HCT116 (cell line): ENCODE measurements around the gene RXRA. TPM values are rescaled to one million over a fixed set of nuclear protein-coding genes. Genes with fewer than 3 reads are reported as not detected.

Experiments used
- ATAC-seq: fragments of 200-7000 bp; cut with Tn5 transposase; 2 replicates; pipeline ENCODE4 v1.9.1; 2020; ENCODE audit warnings: mild to moderate bottlenecking, moderate library complexity
- BruUV-seq: library from RNA; stranded (reverse); fragments of 400-500 nt; replicated peaks from 2 replicates; lab custom pipeline; 2021; lab: Mats Ljungman, UMichigan
- CTCF ChIA-PET: fragments of 300-600 bp; sonication (Branson Sonifier 250); formaldehyde crosslinking; loops from one replicate; lab custom pipeline; 2021; ENCODE audit warnings: antibody characterized with exemption; lab: Charles Lee
- POLR2A ChIA-PET: fragments of 300-600, 350-600 bp; sonication (Branson Sonifier 250); formaldehyde crosslinking; loops from one replicate; lab custom pipeline; 2021; ENCODE audit warnings: antibody characterized with exemption; lab: Charles Lee
- RAD21 ChIA-PET, 2 experiments: fragments of 300-600 bp; sonication (Branson Sonifier 250); formaldehyde crosslinking; loops; one replicate each; lab custom pipeline; 2023; ENCODE audit warnings: low total read pairs in 2 of 2; ENCODE audit not compliant: uncharacterized antibody in 2 of 2, unreplicated experiment in 2 of 2, low non-redundant PET in 1 of 2; lab: Charles Lee
- DNase-seq: peaks from one replicate; pipeline ENCODE4 v3.0.0-alpha.2; 2010; ENCODE audit warnings: low read depth, low spot score
- H2AFZ ChIP-seq: fragments of 200-600 bp; shearing (Covaris generic), sonication (generic); 2 replicates; pipeline ENCODE4 v1.6.1; 2017; ENCODE audit warnings: low read depth, mixed run types, mixed read lengths, antibody characterized with exemption, low read length; ENCODE audit not compliant: poor library complexity, severe bottlenecking
- H3K27ac ChIP-seq: 2 replicates; pipeline ENCODE4 v1.5.1; 2012; ENCODE audit warnings: low read depth, low read length
- H3K27me3 ChIP-seq: fragments of 200-600 bp; sonication (generic); 2 replicates; pipeline ENCODE4 v1.6.1; 2016; ENCODE audit warnings: mixed run types, low read length, mixed read lengths; ENCODE audit not compliant: insufficient read depth
- H3K36me3 ChIP-seq, 2 experiments: fragments of 200-500 bp in 1 of 2; fragments of 200-600 bp in 1 of 2; sonication (Bioruptor generic) in 1 of 2; sonication (generic) in 1 of 2; 2 replicates each; pipeline versions ENCODE4 v1.5.1 to v1.6.1; 2014 to 2016; ENCODE audit warnings: low read length in 2 of 2, inconsistent platforms in 1 of 2, mixed read lengths in 1 of 2, mixed run types in 1 of 2; ENCODE audit not compliant: insufficient read depth in 2 of 2, control insufficient read depth in 1 of 2
- H3K4me1 ChIP-seq, 2 experiments: fragments of 200-600 bp in 1 of 2; sonication (generic) in 1 of 2; 2 replicates each; pipeline versions ENCODE4 v1.5.1 to v1.6.1; 2012 to 2017; ENCODE audit warnings: low read length in 2 of 2, inconsistent platforms in 1 of 2, mild to moderate bottlenecking in 1 of 2, mixed read lengths in 1 of 2, mixed run types in 1 of 2, moderate library complexity in 1 of 2; ENCODE audit not compliant: insufficient read depth in 2 of 2, control insufficient read depth in 1 of 2
- H3K4me2 ChIP-seq: fragments of 200-600 bp; sonication (generic); 2 replicates; pipeline ENCODE4 v1.6.1; 2017; ENCODE audit warnings: mixed run types, low read length, mixed read lengths
- H3K4me3 ChIP-seq, 2 experiments: fragments of 200-600 bp in 1 of 2; sonication (generic) in 1 of 2; replicated peaks in 1 of 2; 2 replicates each; pipeline ENCODE4 v1.5.1; 2011 to 2016; ENCODE audit warnings: low read length in 2 of 2, control low read depth in 1 of 2, low read depth in 1 of 2, mild to moderate bottlenecking in 1 of 2, mixed read lengths in 1 of 2, mixed run types in 1 of 2
- H3K79me2 ChIP-seq: fragments of 200-600 bp; sonication (generic); 2 replicates; pipeline ENCODE4 v1.6.1; 2017; ENCODE audit warnings: mild to moderate bottlenecking, mixed run types, low read length, moderate library complexity, mixed read lengths; ENCODE audit not compliant: insufficient read depth
- H3K9ac ChIP-seq: fragments of 200-600 bp; sonication (generic); 2 replicates; pipeline ENCODE4 v1.6.1; 2016; ENCODE audit warnings: low read length, mixed read lengths
- H3K9me2 ChIP-seq: fragments of 200-600 bp; sonication (generic), shearing (Covaris generic); 2 replicates; pipeline ENCODE4 v1.6.1; 2017; ENCODE audit warnings: mixed run types, mild to moderate bottlenecking, moderate library complexity; ENCODE audit not compliant: insufficient read depth
- H3K9me3 ChIP-seq, 2 experiments: fragments of 200-500 bp in 1 of 2; fragments of 200-600 bp in 1 of 2; sonication (Bioruptor generic) in 1 of 2; sonication (generic) in 1 of 2; 2 replicates each; pipeline ENCODE4 v1.6.1; 2014 to 2017; ENCODE audit warnings: low read length in 2 of 2, mixed read lengths in 2 of 2, inconsistent platforms in 1 of 2, low read depth in 1 of 2, mild to moderate bottlenecking in 1 of 2, mixed run types in 1 of 2, moderate library complexity in 1 of 2; ENCODE audit not compliant: control insufficient read depth in 1 of 2, insufficient read depth in 1 of 2
- H4K20me1 ChIP-seq: fragments of 200-600 bp; sonication (generic), shearing (Covaris generic); 2 replicates; pipeline ENCODE4 v1.6.1; 2017; ENCODE audit warnings: mixed run types, mild to moderate bottlenecking, moderate library complexity; ENCODE audit not compliant: insufficient read depth
- CTCF ChIP-seq, 3 experiments: fragments of 200-600 bp in 1 of 3; sonication (generic) in 1 of 3; IDR thresholded peaks in 2 of 3; conservative IDR thresholded peaks in 1 of 3; 2 replicates each; pipeline ENCODE4 v1.5.1; 2012 to 2017; ENCODE audit warnings: low read depth in 2 of 3, low read length in 2 of 3, antibody characterized with exemption in 1 of 3, borderline replicate concordance in 1 of 3, control low read depth in 1 of 3, mild to moderate bottlenecking in 1 of 3, mixed read lengths in 1 of 3, mixed run types in 1 of 3, moderate library complexity in 1 of 3; ENCODE audit not compliant: insufficient read depth in 1 of 3
- EGR1 ChIP-seq: IDR thresholded peaks from 2 replicates; pipeline ENCODE4 v1.6.1; 2012; ENCODE audit warnings: low read depth
- ELF1 ChIP-seq: IDR thresholded peaks from 2 replicates; pipeline ENCODE4 v1.6.1; 2012; ENCODE audit warnings: low read depth, borderline replicate concordance
- EZH2phosphoT487 ChIP-seq: fragments of 200-600 bp; IDR thresholded peaks from 2 replicates; pipeline ENCODE4 v1.6.1; 2018; ENCODE audit warnings: antibody characterized with exemption, borderline replicate concordance
- JUND ChIP-seq: IDR thresholded peaks from 2 replicates; pipeline ENCODE4 v1.6.1; 2012
- POLR2A ChIP-seq: IDR thresholded peaks from 2 replicates; pipeline ENCODE4 v1.7.0; 2011; ENCODE audit warnings: borderline replicate concordance; ENCODE audit not compliant: insufficient read depth, insufficient read length; ENCODE audit errors: extremely low read depth
- POLR2AphosphoS5 ChIP-seq: IDR thresholded peaks from 2 replicates; pipeline ENCODE4 v1.6.1; 2011; ENCODE audit warnings: mild to moderate bottlenecking, low read depth, low read length, moderate library complexity
- RAD21 ChIP-seq: IDR thresholded peaks from 2 replicates; pipeline ENCODE4 v1.6.1; 2012; ENCODE audit warnings: low read depth, mild to moderate bottlenecking
- SP1 ChIP-seq: IDR thresholded peaks from 2 replicates; pipeline ENCODE4 v1.6.1; 2012; ENCODE audit warnings: low read depth
- TCF7L2 ChIP-seq: IDR thresholded peaks from 2 replicates; pipeline ENCODE4 v1.7.0; 2011; ENCODE audit warnings: borderline replicate concordance, inconsistent platforms; ENCODE audit not compliant: insufficient read depth, insufficient read length; ENCODE audit errors: extremely low read depth
- YY1 ChIP-seq: IDR thresholded peaks from 2 replicates; pipeline ENCODE4 v1.6.1; 2011; ENCODE audit warnings: low read length, low read depth, moderate library complexity, mild to moderate bottlenecking; ENCODE audit not compliant: insufficient replicate concordance; ENCODE audit errors: extremely low read depth
- ZFX ChIP-seq: fragments of 450-650 bp; IDR thresholded peaks from 2 replicates; pipeline ENCODE4 v1.6.1; 2017
- intact Hi-C: fragments of 100-400 bp; cut with micrococcal nuclease; formaldehyde crosslinking; loops from 2 replicates; pipeline ENCODE4 v1.10.0; 2022
- total RNA-seq: library from RNA; stranded (reverse); gene quantifications from one replicate; pipeline ENCODE4 v1.2.1, GENCODE V29; 2021; ENCODE audit not compliant: unreplicated experiment
- TF ChIP-seq, protein P1 (sequence below): IDR thresholded peaks from 2 replicates; pipeline ENCODE4 v1.6.1; 2012; ENCODE audit warnings: low read depth
- TF ChIP-seq, protein P2 (sequence below): IDR thresholded peaks from 2 replicates; pipeline ENCODE4 v1.6.1; 2011; ENCODE audit warnings: mild to moderate bottlenecking, low read length, moderate library complexity; ENCODE audit not compliant: insufficient replicate concordance; ENCODE audit errors: extremely low read depth

Gene RXRA
- total RNA-seq, 1 experiment from 2014 or later: 43.9 TPM

DNA sequence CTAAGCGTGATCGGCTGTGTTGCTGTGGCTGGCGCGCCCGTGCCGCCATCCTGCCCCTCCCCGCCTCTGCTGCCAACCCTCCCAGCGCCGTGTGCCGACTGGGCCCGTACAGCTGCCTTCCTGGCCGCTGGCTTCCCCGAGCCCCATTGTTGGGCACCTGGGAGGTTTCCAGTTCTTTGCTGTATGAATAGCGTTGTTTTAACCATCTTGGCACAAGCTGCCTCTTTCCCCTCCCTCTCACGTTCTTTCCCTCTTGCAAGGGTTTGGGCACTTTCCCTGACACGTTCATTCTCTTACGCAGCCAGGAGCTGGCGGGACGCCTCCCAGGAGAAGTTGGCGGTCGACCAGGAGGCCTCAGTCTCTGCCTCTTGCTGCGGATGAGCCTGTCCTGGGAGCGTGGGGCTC is 43.1 kb upstream of the RXRA start:
- no peak for TF ChIP-seq ELF1
- TF ChIP-seq TCF7L2: no peak
- no peak for TF ChIP-seq POLR2AphosphoS5
- TF ChIP-seq EGR1: no peak
- TF ChIP-seq, protein P1, sequence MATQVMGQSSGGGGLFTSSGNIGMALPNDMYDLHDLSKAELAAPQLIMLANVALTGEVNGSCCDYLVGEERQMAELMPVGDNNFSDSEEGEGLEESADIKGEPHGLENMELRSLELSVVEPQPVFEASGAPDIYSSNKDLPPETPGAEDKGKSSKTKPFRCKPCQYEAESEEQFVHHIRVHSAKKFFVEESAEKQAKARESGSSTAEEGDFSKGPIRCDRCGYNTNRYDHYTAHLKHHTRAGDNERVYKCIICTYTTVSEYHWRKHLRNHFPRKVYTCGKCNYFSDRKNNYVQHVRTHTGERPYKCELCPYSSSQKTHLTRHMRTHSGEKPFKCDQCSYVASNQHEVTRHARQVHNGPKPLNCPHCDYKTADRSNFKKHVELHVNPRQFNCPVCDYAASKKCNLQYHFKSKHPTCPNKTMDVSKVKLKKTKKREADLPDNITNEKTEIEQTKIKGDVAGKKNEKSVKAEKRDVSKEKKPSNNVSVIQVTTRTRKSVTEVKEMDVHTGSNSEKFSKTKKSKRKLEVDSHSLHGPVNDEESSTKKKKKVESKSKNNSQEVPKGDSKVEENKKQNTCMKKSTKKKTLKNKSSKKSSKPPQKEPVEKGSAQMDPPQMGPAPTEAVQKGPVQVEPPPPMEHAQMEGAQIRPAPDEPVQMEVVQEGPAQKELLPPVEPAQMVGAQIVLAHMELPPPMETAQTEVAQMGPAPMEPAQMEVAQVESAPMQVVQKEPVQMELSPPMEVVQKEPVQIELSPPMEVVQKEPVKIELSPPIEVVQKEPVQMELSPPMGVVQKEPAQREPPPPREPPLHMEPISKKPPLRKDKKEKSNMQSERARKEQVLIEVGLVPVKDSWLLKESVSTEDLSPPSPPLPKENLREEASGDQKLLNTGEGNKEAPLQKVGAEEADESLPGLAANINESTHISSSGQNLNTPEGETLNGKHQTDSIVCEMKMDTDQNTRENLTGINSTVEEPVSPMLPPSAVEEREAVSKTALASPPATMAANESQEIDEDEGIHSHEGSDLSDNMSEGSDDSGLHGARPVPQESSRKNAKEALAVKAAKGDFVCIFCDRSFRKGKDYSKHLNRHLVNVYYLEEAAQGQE: no peak
- TF ChIP-seq, protein P2, sequence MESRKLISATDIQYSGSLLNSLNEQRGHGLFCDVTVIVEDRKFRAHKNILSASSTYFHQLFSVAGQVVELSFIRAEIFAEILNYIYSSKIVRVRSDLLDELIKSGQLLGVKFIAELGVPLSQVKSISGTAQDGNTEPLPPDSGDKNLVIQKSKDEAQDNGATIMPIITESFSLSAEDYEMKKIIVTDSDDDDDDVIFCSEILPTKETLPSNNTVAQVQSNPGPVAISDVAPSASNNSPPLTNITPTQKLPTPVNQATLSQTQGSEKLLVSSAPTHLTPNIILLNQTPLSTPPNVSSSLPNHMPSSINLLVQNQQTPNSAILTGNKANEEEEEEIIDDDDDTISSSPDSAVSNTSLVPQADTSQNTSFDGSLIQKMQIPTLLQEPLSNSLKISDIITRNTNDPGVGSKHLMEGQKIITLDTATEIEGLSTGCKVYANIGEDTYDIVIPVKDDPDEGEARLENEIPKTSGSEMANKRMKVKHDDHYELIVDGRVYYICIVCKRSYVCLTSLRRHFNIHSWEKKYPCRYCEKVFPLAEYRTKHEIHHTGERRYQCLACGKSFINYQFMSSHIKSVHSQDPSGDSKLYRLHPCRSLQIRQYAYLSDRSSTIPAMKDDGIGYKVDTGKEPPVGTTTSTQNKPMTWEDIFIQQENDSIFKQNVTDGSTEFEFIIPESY: no peak
- TF ChIP-seq JUND: no peak
- no peak for TF ChIP-seq RAD21
- no peak for TF ChIP-seq YY1
- TF ChIP-seq CTCF (IDR thresholded peaks at IDR 0.05 in 2 of 3, conservative IDR thresholded peaks at IDR 0.05 in 1 of 3; ENCODE audit: borderline replicate concordance in 1 of 3, insufficient read depth in 1 of 3, low read depth in 2 of 3, low read length in 2 of 3): no peak
- no peak for TF ChIP-seq ZFX
- TF ChIP-seq EZH2phosphoT487: no peak
- TF ChIP-seq POLR2A: no peak
- TF ChIP-seq SP1: no peak
- H3K9me2 ChIP-seq: no peaks in the 10 kb centered on the region
- ChIA-PET POLR2A (no interaction called here), CTCF (no interaction called here), RAD21 (no interaction called here)
- H4K20me1 ChIP-seq: no peaks in the 10 kb centered on the region
- H3K4me2 ChIP-seq: no peak overlapping the region
- no peak overlapping the region for H3K4me3 ChIP-seq
- DNase-seq (no peak), ATAC-seq (no peak)
- H3K9me3 ChIP-seq: peaks cover 0 to 5% of the 10 kb centered on the region in 2 experiments; a peak in 1 of 4 replicates
- peaks cover 0 to 4% of the 10 kb centered on the region in 2 experiments; a peak in 1 of 4 replicates for H3K4me1 ChIP-seq
- H3K79me2 ChIP-seq: no peaks in the 10 kb centered on the region
- intact Hi-C loops: no loop called here
- no peak overlapping the region for H2AFZ ChIP-seq
- H3K27me3 ChIP-seq: no peaks in the 10 kb centered on the region
- no peak overlapping the region for H3K27ac ChIP-seq
- no peak overlapping the region for H3K9ac ChIP-seq
- no TSS peak for BruUV-seq
- H3K36me3 ChIP-seq: no peaks in the 10 kb centered on the region
